Parathyroid adenoma (tissue), 2 donors: ENCODE measurements around the gene PCBP3.
"Not testable (repeated sequence)": the region's sequence is repeated elsewhere in the genome, so short reads cannot be mapped to it uniquely, and the experiment has no call there.

Experiments used
- H2AFZ ChIP-seq: fragments of 300-600 bp; sonication (generic); one replicate; pipeline ENCODE4 v1.7.0; 2017; ENCODE audit warnings: antibody characterized with exemption, mild to moderate bottlenecking
- H3K27ac ChIP-seq: fragments of 300-600 bp; sonication (generic); one replicate; pipeline ENCODE4 v1.7.0; 2017
- H3K27me3 ChIP-seq: fragments of 300-600 bp; sonication (generic); one replicate; pipeline ENCODE4 v1.7.0; 2017; ENCODE audit warnings: low read length; ENCODE audit not compliant: control insufficient read depth, insufficient read depth
- H3K36me3 ChIP-seq: fragments of 300-600 bp; sonication (generic); one replicate; pipeline ENCODE4 v1.7.0; 2017; ENCODE audit warnings: low read length; ENCODE audit not compliant: control insufficient read depth, insufficient read depth
- H3K4me1 ChIP-seq: fragments of 300-600 bp; sonication (generic); one replicate; pipeline ENCODE4 v1.7.0; 2017; ENCODE audit warnings: control low read depth
- H3K4me2 ChIP-seq: fragments of 300-600 bp; sonication (generic); one replicate; pipeline ENCODE4 v1.7.0; 2017; ENCODE audit warnings: low read length
- H3K4me3 ChIP-seq: fragments of 300-600 bp; sonication (generic); one replicate; pipeline ENCODE4 v1.7.0; 2017; ENCODE audit warnings: low read depth, low read length
- H3K79me2 ChIP-seq: fragments of 300-600 bp; sonication (generic); one replicate; pipeline ENCODE4 v1.7.0; 2017; ENCODE audit warnings: control low read depth
- H3K9ac ChIP-seq: fragments of 300-600 bp; sonication (generic); one replicate; pipeline ENCODE4 v1.7.0; 2017; ENCODE audit warnings: mild to moderate bottlenecking
- H3K9me3 ChIP-seq: fragments of 300-600 bp; sonication (generic); one replicate; pipeline ENCODE4 v1.7.0; 2017; ENCODE audit warnings: low read length; ENCODE audit not compliant: control insufficient read depth
- TF ChIP-seq, protein P1 (sequence below): fragments of 300-600 bp; sonication (generic); IDR thresholded peaks from one replicate; pipeline ENCODE4 v1.7.0; 2017; ENCODE audit warnings: antibody characterized with exemption, mild to moderate bottlenecking
- donor health status: primary hyperparathyroidism.

PCBP3 gene

DNA sequence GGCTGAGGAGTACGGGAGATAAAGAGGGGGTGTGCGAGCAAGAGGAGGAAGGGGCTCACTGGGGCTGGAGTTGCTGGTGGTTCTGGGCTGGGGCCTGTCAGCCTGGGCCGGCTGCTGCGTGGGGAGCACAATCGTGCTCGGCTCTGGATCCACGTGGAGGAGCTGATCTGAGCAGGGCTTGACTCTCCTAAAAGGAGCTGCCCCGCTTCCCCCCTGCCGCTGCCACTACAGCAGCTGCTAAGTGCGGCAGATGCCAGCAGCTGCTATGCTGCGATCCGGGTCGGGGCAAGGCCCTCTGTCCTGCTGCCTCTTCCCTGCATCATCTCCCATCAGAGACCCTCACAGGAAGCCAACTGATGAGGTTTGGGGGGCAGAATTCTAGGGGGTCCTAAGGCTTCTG is 165.9 kb downstream of the PCBP3 start:
- TF ChIP-seq, protein P1, sequence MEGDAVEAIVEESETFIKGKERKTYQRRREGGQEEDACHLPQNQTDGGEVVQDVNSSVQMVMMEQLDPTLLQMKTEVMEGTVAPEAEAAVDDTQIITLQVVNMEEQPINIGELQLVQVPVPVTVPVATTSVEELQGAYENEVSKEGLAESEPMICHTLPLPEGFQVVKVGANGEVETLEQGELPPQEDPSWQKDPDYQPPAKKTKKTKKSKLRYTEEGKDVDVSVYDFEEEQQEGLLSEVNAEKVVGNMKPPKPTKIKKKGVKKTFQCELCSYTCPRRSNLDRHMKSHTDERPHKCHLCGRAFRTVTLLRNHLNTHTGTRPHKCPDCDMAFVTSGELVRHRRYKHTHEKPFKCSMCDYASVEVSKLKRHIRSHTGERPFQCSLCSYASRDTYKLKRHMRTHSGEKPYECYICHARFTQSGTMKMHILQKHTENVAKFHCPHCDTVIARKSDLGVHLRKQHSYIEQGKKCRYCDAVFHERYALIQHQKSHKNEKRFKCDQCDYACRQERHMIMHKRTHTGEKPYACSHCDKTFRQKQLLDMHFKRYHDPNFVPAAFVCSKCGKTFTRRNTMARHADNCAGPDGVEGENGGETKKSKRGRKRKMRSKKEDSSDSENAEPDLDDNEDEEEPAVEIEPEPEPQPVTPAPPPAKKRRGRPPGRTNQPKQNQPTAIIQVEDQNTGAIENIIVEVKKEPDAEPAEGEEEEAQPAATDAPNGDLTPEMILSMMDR, result no peak
- Histone ChIP-seq H3K4me1 (no peaks in the 10 kb centered on the region), H3K4me2 (no peak overlapping the region), H3K27ac (no peak overlapping the region), H3K27me3 (no peaks in the 10 kb centered on the region), H3K4me3 (no peak overlapping the region), H2AFZ (no peak overlapping the region), H3K9ac (no peak overlapping the region), H3K79me2 (no peaks in the 10 kb centered on the region), H3K36me3 (no peaks in the 10 kb centered on the region), H3K9me3 (no peaks in the 10 kb centered on the region)

DNA sequence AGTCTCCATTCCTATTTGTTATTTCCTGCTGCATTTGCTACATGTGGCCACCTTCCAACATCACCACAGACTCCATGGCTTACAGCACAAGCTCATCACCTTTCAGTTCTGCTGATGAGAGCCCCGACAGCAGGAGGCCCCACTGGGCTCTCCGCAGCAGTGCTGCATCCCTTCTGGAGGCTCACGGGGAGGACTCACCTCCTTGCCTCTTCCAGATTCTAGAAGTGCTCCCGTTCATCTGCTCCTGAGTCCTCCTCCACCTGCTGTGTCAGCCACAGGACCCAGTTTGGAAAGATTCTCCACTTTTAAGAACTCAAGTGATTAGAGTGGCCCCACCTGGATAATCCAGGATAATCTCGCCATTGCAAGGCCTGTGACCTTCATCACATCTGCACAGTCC is 167.6 kb downstream of the PCBP3 start:
- TF ChIP-seq, protein P1, result no peak
- Histone ChIP-seq H3K4me2 (no peak overlapping the region), H2AFZ (no peak overlapping the region), H3K4me1 (no peaks in the 10 kb centered on the region), H3K79me2 (no peaks in the 10 kb centered on the region), H3K36me3 (no peaks in the 10 kb centered on the region), H3K27ac (no peak overlapping the region), H3K9ac (no peak overlapping the region), H3K9me3 (no peaks in the 10 kb centered on the region), H3K4me3 (no peak overlapping the region), H3K27me3 (no peaks in the 10 kb centered on the region)

DNA sequence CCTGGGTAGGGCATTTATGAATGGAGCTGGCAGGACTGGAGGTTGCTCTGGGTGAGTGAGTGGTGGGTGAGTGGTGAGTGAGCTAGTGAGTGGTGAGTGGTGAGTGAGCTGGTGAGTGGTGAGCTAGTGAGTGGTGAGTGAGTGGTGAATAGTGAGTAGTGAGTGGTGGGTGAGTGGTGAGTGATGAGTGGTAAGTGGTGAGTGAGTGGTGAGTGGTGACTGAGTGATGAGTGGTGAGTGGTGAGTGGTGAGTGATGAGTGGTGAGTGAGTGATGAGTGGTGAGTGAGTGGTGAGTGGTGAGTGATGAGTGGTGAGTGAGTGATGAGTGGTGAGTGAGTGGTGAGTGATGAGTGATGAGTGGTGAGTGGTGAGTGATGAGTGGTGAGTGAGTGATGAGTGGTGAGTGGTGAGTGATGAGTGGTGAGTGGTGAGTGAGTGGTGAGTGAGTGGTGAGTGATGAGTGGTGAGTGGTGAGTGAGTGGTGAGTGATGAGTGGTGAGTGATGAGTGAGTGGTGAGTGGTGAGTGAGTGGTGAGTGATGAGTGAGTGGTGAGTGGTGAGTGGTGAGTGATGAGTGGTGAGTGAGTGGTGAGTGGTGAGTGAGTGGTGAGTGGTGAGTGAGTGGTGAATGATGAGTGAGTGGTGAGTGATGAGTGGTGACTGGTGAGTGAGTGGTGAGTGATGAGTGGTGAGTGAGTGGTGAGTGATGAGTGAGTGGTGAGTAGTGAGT is 170.8 kb downstream of the PCBP3 start:
- H3K27ac ChIP-seq, H3K9ac ChIP-seq, H2AFZ ChIP-seq, H3K79me2 ChIP-seq, H3K27me3 ChIP-seq, H3K4me2 ChIP-seq, H3K9me3 ChIP-seq, H3K4me1 ChIP-seq, H3K36me3 ChIP-seq, H3K4me3 ChIP-seq: not testable (repeated sequence)

DNA sequence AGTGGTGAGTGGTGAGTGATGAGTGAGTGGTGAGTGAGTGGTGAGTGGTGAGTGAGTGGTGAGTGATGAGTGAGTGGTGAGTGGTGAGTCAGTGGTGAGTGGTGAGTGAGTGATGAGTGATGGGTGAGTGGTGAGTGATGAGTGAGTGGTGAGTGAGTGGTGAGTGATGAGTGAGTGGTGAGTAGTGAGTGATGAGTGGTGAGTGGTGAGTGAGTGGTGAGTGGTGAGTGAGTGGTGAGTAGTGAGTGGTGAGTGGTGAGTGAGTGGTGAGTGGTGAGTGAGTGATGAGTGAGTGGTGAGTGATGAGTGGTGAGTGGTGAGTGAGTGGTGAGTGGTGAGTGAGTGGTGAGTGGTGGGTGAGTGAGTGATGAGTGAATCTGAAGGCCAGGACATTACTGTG is 172.3 kb downstream of the PCBP3 start:
- not testable (repeated sequence) for H3K27ac ChIP-seq

DNA sequence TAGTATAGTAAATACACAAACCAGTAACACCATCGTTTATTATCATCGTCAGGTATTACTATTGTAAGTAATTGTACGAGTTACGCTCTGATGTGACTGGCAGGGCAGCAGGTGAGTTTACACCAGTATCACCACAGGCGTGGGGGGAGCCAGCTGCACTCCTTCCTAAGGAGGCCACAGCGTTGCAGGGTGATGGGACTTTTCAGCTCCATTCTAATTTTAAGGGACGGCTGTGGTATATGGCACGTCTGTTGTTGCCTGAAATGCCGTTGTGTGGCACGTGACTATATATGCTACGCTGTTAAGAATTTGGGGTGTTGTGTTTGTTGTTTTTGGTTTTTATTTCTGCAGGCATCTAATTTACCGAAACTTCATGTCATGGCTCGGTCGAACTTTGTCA is 173.3 kb downstream of the PCBP3 start:
- H3K9ac ChIP-seq, result no peak overlapping the region
- no peaks in the 10 kb centered on the region for H3K27me3 ChIP-seq
- no peaks in the 10 kb centered on the region for H3K9me3 ChIP-seq
- H3K4me3 ChIP-seq, result no peak overlapping the region
- TF ChIP-seq, protein P1, result no peak
- H3K27ac ChIP-seq, result no peak overlapping the region
- no peaks in the 10 kb centered on the region for H3K4me1 ChIP-seq
- no peaks in the 10 kb centered on the region for H3K79me2 ChIP-seq
- no peak overlapping the region for H3K4me2 ChIP-seq
- H2AFZ ChIP-seq, result no peak overlapping the region
- H3K36me3 ChIP-seq, result no peaks in the 10 kb centered on the region

More for the DNA sequence above, 172.3 kb downstream of the PCBP3 start:
- not testable (repeated sequence) for H3K4me1 ChIP-seq, H3K79me2 ChIP-seq, H3K36me3 ChIP-seq, H3K27me3 ChIP-seq, H3K9me3 ChIP-seq, H3K4me3 ChIP-seq, H3K4me2 ChIP-seq, H3K9ac ChIP-seq, H2AFZ ChIP-seq

DNA sequence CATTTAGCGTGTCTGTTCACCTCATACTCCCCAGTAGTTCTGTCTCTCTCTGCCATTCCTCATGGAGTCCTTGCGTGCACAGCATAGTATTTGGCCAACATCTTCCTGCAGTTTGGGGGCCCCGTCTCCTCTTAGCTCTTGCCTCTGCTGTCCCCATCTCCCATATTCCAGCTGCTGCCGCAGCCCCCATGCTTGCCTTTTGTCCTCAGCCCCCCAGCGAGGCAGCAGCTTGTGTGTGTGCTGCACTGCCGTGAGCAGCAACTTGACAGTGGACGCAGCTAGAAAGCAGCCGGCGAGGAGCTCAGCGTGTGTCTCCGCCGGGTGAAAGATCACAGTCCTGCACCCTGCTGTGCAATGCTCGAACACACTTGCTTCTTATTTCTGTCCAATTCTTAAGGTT is 173.8 kb downstream of the PCBP3 start:
- Histone ChIP-seq H3K79me2 (no peaks in the 10 kb centered on the region), H3K4me1 (no peaks in the 10 kb centered on the region), H2AFZ (no peak overlapping the region), H3K27me3 (no peaks in the 10 kb centered on the region), H3K27ac (no peak overlapping the region), H3K4me2 (no peak overlapping the region), H3K9me3 (no peaks in the 10 kb centered on the region), H3K9ac (no peak overlapping the region), H3K36me3 (no peaks in the 10 kb centered on the region), H3K4me3 (no peak overlapping the region)
- TF ChIP-seq, protein P1, result no peak
